H1 (cell line): ENCODE data around the gene FAM53B.

Source experiments
- CBX5 ChIP-seq: fragments of 300-800, 300-1000 bp; sonication (generic); IDR thresholded peaks from 2 replicates; pipeline ENCODE4 v1.7.1; 2016; ENCODE audit warnings: antibody characterized with exemption, low read length, low read depth
- CEBPB ChIP-seq: IDR thresholded peaks from 2 replicates; pipeline ENCODE4 v1.6.1; 2012; ENCODE audit warnings: low read depth, low read length
- CREB1 ChIP-seq: IDR thresholded peaks from 2 replicates; pipeline ENCODE4 v1.6.1; 2012; ENCODE audit warnings: inconsistent platforms
- EGR1 ChIP-seq: IDR thresholded peaks from 2 replicates; pipeline ENCODE4 v1.6.1; 2011; ENCODE audit warnings: low read depth, low read length, borderline replicate concordance
- JUND ChIP-seq: IDR thresholded peaks from 2 replicates; pipeline ENCODE4 v1.6.1; 2011; ENCODE audit warnings: mild to moderate bottlenecking, improper control_type of control experiment, low read length
- MAX ChIP-seq: IDR thresholded peaks from 2 replicates; pipeline ENCODE4 v1.6.1; 2012; ENCODE audit warnings: inconsistent platforms
- POLR2A ChIP-seq, 2 experiments: IDR thresholded peaks; 1 replicate in 1 of 2; 2 replicates in 1 of 2; pipeline ENCODE4 v1.6.1; 2011; ENCODE audit warnings: low read depth in 2 of 2, low read length in 2 of 2, mild to moderate bottlenecking in 2 of 2; ENCODE audit errors: control extremely low read depth in 1 of 2
- RBBP5 ChIP-seq: IDR thresholded peaks from 2 replicates; pipeline ENCODE4 v1.7.1; 2012; ENCODE audit warnings: low read depth, mild to moderate bottlenecking, inconsistent platforms, low read length, moderate library complexity, borderline replicate concordance
- RFX5 ChIP-seq: IDR thresholded peaks from 2 replicates; pipeline ENCODE4 v1.6.1; 2011; ENCODE audit warnings: low read depth, low read length, improper control_type of control experiment, borderline replicate concordance
- RXRA ChIP-seq: IDR thresholded peaks from 2 replicates; pipeline ENCODE4 v1.6.1; 2011; ENCODE audit warnings: low read depth, mild to moderate bottlenecking, low read length, moderate library complexity; ENCODE audit not compliant: insufficient read depth
- SIN3A ChIP-seq, 2 experiments: IDR thresholded peaks in 1 of 2; conservative IDR thresholded peaks in 1 of 2; 2 replicates each; pipeline ENCODE4 v1.6.1; 2011 to 2012; ENCODE audit warnings: low read length in 2 of 2, improper control_type of control experiment in 1 of 2, low read depth in 1 of 2, mild to moderate bottlenecking in 1 of 2
- YY1 ChIP-seq: IDR thresholded peaks from 2 replicates; pipeline ENCODE4 v1.6.1; 2011; ENCODE audit warnings: low read depth, mild to moderate bottlenecking, low read length
- ZNF274 ChIP-seq: IDR thresholded peaks from 2 replicates; pipeline ENCODE4 v1.7.0; 2012; ENCODE audit warnings: low read length, borderline replicate concordance; ENCODE audit errors: extremely low read depth
- TF ChIP-seq, protein P1 (sequence below), 3 experiments: IDR thresholded peaks; 1 replicate in 2 of 3; 2 replicates in 1 of 3; pipeline versions ENCODE4 v1.5.1 to v1.6.1; 2011; ENCODE audit warnings: low read length in 3 of 3, mild to moderate bottlenecking in 3 of 3, inconsistent platforms in 2 of 3, low read depth in 1 of 3, moderate library complexity in 1 of 3; ENCODE audit not compliant: insufficient read depth in 1 of 3; ENCODE audit errors: control extremely low read depth in 1 of 3

DNA sequence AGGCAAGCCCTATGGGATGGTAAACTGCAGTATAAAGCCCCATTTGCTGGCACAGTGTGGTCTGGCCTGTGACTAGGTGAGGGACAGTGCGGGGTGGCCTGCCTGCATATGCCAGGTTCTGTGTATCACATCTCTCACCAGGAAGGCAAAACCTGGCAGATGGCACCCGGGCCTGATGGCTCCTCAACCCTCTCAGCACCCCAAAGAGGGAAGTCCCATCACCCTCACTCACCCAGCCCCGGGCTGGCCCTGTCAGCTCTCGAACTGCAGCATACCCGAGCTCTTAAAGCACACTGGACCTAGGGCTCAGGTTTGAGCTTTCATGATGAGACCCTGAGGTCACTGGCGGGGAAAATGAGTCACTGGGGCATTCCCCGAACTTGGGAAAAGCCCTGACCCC, 152.1 kb downstream of the FAM53B start:
- TF ChIP-seq YY1 (no peak), CBX5 (no peak), MAX (no peak), SIN3A (conservative IDR thresholded peaks at IDR 0.05 in 1 of 2, IDR thresholded peaks at IDR 0.05 in 1 of 2; ENCODE audit: low read depth in 1 of 2, low read length in 2 of 2) (no peak), EGR1 (no peak), POLR2A (IDR thresholded peaks at IDR 0.05; ENCODE audit: control extremely low read depth in 1 of 2, low read depth in 2 of 2, low read length in 2 of 2) (no peak), JUND (no peak), ZNF274 (no peak), RXRA (no peak), RFX5 (no peak), CEBPB (no peak), RBBP5 (no peak), CREB1 (no peak)
- TF ChIP-seq, protein P1, sequence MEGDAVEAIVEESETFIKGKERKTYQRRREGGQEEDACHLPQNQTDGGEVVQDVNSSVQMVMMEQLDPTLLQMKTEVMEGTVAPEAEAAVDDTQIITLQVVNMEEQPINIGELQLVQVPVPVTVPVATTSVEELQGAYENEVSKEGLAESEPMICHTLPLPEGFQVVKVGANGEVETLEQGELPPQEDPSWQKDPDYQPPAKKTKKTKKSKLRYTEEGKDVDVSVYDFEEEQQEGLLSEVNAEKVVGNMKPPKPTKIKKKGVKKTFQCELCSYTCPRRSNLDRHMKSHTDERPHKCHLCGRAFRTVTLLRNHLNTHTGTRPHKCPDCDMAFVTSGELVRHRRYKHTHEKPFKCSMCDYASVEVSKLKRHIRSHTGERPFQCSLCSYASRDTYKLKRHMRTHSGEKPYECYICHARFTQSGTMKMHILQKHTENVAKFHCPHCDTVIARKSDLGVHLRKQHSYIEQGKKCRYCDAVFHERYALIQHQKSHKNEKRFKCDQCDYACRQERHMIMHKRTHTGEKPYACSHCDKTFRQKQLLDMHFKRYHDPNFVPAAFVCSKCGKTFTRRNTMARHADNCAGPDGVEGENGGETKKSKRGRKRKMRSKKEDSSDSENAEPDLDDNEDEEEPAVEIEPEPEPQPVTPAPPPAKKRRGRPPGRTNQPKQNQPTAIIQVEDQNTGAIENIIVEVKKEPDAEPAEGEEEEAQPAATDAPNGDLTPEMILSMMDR (IDR thresholded peaks at IDR 0.05; ENCODE audit: control extremely low read depth in 1 of 3, insufficient read depth in 1 of 3, low read depth in 1 of 3, low read length in 3 of 3) = no peak
